PFSK-1 (cell line): Measurements from ENCODE around the gene DIPK1B. TPM values are rescaled to one million over a fixed set of nuclear protein-coding genes. Genes with fewer than 3 reads are reported as not detected.

Experiments
- FOXP2 ChIP-seq: optimal IDR thresholded peaks from 2 replicates; pipeline ENCODE3; 2011; ENCODE audit warnings: borderline replicate concordance, control low read depth, inconsistent platforms; ENCODE audit not compliant: insufficient read depth; ENCODE audit errors: extremely low read length, extremely low read depth
- POLR2AphosphoS5 ChIP-seq: IDR thresholded peaks from 2 replicates; pipeline ENCODE4 v1.6.1; 2012; ENCODE audit warnings: low read depth, mild to moderate bottlenecking, control low read depth, low read length, moderate library complexity
- SIN3A ChIP-seq: IDR thresholded peaks from 2 replicates; pipeline ENCODE4 v1.6.1; 2012; ENCODE audit warnings: mild to moderate bottlenecking, low read length, moderate library complexity, borderline replicate concordance; ENCODE audit not compliant: insufficient read depth
- TAF1 ChIP-seq: IDR thresholded peaks from 2 replicates; pipeline ENCODE4 v1.6.1; 2012; ENCODE audit warnings: low read length, control low read depth, borderline replicate concordance; ENCODE audit not compliant: insufficient read depth
- polyA plus RNA-seq: library from polyadenylated mRNA; unstranded; fragments of >200 nt; gene quantifications from one replicate; pipeline ENCODE4 v1.2.1, GENCODE V29; 2012; ENCODE audit warnings: low read depth, missing spikeins; ENCODE audit not compliant: insufficient read length
- TF ChIP-seq, protein P1 (sequence below), 2 experiments: IDR thresholded peaks; 2 replicates each; pipeline versions ENCODE4 v1.6.1 to v1.8.0; 2011 to 2012; ENCODE audit warnings: low read depth in 2 of 2, low read length in 2 of 2, control low read depth in 1 of 2, inconsistent platforms in 1 of 2, mild to moderate bottlenecking in 1 of 2, moderate library complexity in 1 of 2; ENCODE audit not compliant: insufficient read depth in 1 of 2

DIPK1B gene
- polyA plus RNA-seq = 57.7 TPM

DNA sequence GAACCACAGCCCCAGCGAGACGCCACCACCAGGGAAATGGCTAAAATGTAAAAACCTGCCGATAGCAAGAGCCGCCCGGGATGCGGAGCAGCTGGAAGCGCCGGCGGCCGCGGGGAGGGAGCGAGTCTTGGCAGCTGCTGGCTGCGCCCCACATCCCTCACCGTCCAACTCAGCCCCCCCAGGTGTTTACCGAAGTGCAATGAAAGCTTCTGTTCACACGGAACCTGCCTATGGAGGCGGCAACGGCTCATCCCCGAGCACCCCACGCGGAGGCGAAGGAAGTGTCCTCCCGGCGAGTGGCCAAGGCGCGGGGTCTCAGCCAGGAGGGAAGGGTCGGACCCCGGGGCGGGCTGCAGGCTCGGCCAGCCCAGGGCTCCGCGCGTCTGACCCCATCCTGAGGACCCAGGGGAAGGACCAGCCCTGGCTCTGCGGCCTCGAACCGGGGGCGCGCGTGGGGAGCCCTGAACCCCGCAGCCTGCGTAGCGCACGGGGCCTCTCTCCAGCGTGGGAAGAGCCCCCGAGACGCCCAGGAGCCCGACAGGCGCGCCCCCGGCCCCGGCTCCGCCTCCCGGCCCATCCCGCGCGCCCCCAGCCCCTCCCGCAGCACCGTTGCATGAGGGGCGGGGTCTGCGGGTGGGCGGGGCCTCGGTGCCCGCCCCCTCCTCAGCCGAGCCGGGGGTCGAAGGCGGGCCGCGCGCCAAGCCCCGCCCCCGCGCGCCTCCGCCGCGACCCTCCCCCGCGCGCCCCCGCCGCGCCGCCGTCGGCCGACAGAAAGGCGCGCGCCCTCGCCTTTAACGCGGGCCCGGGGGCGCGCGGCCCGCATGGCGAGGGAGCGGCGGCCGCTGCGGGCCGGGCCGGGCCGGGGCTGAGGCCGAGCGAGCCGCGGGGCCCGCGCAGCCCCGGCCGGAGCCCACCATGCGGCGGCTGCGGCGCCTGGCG lies at the start of gene DIPK1B:
Gene DIPK1B (plus strand): TSS at position 822 of the 939 bp plus-strand sequence. CDS start 94 bp downstream, at position 916.
- TF ChIP-seq POLR2AphosphoS5 = no peak
- no peak for TF ChIP-seq SIN3A

DNA sequence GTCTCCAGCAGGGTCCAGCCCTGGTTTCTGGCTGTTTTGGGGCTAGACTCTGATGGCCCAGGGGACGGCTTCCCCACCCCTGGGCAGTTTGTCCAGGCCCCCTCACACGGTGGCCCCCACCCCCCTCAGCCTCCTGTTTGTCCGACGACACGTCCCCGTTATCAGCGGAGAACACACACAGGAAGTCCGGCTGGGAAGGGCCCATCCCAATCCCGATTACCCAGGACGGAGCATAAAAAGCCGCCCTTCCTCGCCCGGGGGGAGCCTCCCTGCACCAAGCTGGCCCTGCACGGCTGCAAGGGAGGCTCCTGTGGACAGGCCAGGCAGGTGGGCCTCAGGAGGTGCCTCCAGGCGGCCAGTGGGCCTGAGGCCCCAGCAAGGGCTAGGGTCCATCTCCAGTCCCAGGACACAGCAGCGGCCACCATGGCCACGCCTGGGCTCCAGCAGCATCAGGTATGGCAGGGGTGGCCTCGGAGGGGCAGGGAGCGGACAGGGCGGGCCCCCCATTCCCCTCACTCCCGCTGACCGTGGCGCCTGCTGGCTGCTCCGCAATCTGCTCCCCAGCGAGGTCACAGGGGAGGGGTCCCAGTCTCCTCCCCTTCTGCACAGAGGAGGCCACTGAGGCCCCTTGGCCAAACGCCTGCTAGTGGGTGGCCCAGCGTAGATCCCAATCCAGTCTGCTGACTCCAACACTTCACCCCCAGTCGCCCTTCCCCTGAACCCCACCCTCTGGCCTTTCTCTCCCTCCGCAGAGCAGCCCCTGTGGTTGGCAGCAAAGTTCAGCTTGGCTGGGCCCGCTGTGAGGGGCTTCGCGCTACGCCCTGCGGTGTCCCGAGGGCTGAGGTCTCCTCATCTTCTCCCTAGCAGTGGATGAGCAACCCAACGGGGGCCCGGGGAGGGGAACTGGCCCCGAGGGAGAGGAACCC lies 49.5 kb upstream of the DIPK1B start, which contains the start of gene EGFL7:
Gene EGFL7 (plus strand): TSS at position 261 of the 926 bp plus-strand sequence. CDS start 5,367 bp downstream, outside the sequence.
- TF ChIP-seq SIN3A (no peak), FOXP2 (no peak), POLR2AphosphoS5 (no peak), TAF1 (no peak)
- TF ChIP-seq, protein P1, sequence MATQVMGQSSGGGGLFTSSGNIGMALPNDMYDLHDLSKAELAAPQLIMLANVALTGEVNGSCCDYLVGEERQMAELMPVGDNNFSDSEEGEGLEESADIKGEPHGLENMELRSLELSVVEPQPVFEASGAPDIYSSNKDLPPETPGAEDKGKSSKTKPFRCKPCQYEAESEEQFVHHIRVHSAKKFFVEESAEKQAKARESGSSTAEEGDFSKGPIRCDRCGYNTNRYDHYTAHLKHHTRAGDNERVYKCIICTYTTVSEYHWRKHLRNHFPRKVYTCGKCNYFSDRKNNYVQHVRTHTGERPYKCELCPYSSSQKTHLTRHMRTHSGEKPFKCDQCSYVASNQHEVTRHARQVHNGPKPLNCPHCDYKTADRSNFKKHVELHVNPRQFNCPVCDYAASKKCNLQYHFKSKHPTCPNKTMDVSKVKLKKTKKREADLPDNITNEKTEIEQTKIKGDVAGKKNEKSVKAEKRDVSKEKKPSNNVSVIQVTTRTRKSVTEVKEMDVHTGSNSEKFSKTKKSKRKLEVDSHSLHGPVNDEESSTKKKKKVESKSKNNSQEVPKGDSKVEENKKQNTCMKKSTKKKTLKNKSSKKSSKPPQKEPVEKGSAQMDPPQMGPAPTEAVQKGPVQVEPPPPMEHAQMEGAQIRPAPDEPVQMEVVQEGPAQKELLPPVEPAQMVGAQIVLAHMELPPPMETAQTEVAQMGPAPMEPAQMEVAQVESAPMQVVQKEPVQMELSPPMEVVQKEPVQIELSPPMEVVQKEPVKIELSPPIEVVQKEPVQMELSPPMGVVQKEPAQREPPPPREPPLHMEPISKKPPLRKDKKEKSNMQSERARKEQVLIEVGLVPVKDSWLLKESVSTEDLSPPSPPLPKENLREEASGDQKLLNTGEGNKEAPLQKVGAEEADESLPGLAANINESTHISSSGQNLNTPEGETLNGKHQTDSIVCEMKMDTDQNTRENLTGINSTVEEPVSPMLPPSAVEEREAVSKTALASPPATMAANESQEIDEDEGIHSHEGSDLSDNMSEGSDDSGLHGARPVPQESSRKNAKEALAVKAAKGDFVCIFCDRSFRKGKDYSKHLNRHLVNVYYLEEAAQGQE (IDR thresholded peaks at IDR 0.05; ENCODE audit: insufficient read depth in 1 of 2, low read depth in 2 of 2, low read length in 2 of 2) = no peak

DNA sequence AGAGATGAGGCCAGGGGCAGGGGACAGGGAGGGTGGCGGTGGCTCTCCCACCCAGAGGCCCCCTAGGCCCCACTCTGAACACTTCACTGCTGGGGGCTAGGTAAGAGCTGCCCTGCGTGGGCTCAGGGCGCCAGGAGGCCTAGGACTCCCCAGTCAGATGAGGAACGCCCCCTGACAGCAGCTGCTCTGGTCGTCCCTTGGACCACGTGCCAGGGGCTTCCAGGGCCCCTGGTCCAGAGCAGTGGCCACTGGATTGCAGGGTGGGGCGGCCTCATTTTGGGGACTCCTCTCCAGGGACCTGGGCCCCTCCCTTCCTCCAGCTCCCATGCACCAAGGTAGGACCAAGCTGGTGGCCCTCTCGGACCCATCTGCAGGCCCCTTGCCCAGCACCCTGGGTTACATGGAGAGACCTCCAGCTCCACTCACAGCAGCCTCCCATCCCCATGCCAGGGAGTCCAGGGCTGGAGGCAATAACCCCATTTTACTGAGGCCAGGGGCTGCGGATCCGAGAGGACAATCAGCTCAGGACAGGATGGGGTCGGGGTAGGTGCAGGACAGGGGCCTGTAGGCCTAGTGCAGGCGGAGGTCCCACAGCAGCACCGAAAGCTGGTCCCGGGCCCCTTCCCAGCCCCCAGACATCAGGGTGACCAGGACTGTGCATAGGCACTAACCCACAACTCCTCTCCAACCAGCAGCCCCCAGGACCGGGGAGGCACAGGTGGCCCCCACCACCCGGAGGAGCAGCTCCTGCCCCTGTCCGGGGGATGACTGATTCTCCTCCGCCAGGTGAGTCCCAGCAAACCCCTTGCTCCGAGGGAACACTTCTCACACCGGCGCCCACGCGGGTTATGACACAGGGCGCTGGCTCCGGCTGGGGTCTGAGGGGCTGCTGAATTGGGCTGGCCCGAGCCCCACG lies 48.1 kb upstream of the DIPK1B start:
- no peak for TF ChIP-seq POLR2AphosphoS5
- TF ChIP-seq FOXP2 = no peak
- TF ChIP-seq SIN3A = no peak
- TF ChIP-seq TAF1 = no peak
- TF ChIP-seq, protein P1 (IDR thresholded peaks at IDR 0.05; ENCODE audit: insufficient read depth in 1 of 2, low read depth in 2 of 2, low read length in 2 of 2) = no peak

GRCh38 chr9:136665111-136665703 lies 47.2 kb upstream of the DIPK1B start:
- TF ChIP-seq POLR2AphosphoS5 = no peak
- no peak for TF ChIP-seq FOXP2
- TF ChIP-seq SIN3A = no peak
- no peak for TF ChIP-seq TAF1
- TF ChIP-seq, protein P1 (IDR thresholded peaks at IDR 0.05; ENCODE audit: insufficient read depth in 1 of 2, low read depth in 2 of 2, low read length in 2 of 2) = no peak
